Pons (tissue), 1 donor: ENCODE data around the gene MAP6.

Experiments
- DNase-seq: peaks from one replicate; pipeline ENCODE4 v3.0.0-alpha.2; 2016; ENCODE audit warnings: low spot score

Gene MAP6

GRCh38 chr11:75548595-75549272 is 120.1 kb downstream of the MAP6 start:
- no peak for DNase-seq

DNA sequence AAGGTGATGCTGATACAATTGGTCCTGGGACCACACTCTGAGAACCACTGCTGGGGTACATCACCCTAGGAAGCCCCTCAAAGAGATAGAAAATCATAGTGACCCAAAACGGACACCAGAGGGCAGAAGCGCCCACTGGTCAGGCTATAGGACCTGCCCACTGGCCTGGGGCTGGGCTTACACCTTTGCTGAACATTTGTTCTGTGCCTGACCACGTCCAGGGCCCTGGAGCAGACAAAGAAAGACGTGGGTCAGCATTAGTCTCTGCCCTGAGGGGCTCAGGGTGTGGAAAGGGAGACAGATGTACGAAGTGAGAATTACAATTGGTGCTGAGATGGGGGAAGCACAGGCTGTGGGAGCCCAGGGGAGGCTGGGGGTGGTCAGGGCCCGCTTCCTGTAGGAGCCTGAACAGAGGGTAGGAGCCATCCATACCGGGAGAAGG is 121.2 kb downstream of the MAP6 start:
- no peak for DNase-seq

DNA sequence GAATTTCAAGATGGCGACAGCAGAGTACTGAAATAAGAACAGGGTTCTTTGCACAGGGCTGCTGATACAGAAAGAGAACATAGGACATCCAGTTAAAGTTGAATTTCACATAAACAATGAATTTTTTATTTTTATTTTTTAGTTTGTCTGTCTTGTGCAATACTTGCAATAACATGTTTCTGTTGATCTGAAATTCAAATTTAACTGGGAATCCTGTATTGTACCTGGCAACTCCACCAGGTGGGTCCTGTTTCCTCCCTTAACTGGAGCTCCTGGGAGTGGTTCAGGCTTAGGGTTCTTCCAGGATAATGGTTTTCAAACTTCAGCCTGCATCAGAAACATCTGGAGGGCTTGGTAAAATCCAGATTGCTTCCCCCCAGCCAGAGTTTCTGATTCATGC is 121.7 kb downstream of the MAP6 start:
- no peak for DNase-seq

DNA sequence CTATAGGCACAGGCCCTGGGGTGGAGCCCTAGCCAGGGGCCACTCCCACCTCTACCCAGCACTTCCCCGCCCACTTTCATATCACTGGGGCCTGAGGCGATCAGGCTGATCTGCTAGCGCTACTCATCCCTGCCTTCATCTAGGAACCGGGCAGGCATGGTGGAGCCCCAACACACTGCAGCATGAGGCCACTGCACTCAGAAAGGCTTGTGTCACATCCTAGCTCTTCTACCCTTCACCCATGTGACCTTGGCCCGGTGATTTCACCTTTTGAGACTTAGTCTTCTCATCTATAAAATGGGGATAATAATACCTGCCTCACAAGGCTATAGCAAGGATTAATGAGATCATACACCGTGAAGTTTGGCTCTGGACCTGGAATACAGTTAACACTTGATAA is 125.0 kb downstream of the MAP6 start:
- no peak for DNase-seq

DNA sequence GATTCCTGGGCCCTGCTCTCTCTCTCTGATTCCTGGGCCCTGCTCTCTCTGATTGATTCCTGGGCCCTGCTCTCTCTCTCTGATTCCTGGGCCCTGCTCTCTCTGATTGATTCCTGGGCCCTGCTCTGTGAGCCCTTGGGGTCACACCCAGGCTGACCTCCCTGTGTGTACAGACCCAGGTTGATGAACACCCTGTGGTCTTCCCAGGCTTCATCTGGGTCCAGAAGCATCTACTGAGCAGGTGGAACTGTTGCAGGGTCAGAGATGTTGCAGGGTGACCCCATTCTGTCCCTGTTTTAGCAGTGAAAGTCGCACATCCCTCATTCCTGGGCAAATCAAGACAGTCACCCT is 126.8 kb downstream of the MAP6 start:
- DNase-seq: no peak

DNA sequence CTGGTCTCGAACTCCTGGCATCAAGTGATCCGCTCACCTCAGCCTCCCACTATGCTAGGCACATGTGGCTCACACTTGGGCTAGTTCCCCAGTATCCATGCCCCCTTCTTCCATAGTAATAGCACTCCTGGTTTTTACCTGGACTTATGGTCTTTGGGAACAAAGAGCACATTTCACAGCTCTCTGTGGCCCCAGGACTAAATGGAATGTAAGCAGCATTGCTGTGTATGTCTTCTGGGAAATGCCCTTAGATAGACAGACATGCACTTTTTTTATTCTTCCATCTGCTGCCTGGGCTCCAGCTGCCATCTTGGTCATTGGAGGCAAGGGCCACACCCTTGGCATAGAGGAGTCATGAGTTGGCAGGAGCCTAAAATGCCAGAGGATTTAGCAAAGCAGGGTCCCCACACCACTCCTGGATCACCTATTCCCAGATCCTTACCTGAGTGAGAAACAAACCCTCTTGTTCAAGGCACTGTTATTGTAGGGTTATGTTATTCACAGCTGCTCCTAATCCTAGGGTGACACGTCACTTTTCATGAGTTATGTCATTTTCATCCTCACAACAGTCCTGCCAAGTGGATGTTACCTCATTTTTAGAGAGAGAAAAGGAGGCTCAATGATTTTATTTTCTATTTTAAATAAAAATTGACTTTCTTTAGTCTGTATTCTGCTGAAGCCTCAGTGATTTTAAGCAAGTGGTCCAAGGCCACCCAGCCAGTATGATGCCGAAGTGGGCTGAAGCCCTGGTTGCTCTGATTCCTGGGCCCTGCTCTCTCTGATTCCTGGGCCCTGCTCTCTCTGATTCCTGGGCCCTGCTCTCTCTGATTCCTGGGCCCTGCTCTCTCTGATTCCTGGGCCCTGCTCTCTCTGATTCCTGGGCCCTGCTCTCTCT is 127.4 kb downstream of the MAP6 start:
- DNase-seq: no peak

- no peak for DNase-seq
Measured at GRCh38 chr11:75539459-75540334, 129.1 kb downstream of the MAP6 start.

- no peak for DNase-seq
Measured at GRCh38 chr11:75538150-75538942, 130.5 kb downstream of the MAP6 start.

DNA sequence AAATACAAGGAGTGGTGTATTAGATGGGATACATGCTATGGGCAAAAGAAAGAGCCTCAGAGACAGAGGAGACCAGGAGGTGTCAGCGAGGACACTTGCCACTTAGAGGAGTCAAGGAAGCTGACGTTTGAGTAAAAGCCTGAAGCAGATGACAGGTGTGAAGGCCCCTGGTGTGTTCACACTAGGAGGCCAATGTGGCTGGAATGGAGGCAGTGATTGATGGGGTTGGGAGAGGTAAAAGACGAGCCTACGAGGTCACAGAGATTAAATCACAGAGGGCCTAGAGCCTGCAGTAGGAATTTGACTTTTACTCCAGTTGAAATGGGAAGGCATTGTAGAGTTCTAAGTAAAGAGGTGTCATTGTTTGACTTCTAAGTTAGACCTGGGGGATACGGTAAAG is 131.1 kb downstream of the MAP6 start:
- DNase-seq: no peak
